ENCODE data around the gene CROCC2.

Gene CROCC2

DNA sequence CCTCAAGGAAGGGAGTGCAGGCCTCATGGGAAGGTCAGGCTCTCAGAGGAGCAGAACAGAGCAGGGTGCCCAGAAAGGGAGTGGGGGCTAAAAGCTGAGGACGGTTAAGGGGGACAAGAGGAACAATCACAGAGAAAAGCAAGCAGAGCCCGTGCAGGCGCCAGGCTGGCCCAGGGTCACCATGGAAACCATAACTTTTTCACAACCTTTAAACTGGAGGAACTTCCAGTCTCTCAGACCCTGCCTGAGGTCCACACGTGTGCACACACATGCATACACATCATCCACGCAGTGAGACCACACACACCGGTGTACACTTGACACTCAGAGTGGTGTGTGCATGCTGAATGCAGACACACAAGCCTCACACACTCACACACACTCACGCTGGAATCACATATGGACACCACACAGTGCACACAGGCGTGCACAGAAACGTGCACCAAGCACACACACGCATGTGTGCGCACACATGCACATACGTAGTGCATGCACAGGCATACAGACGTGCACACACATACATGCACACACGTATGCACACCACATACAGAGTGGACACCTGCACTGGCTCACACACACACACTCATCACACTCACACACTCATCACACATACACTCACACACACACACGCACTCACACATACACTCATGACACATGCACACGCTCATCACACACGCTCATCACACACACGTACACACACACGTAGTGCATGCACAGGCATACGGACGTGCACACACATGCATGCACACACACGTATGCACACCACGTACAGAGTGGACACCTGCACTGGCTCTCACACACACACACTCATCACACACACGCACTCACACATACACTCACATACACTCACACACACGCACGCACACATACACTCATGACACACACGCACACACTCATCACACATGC, 55.1 kb downstream of the CROCC2 start:
- TF ChIP-seq CTCF (IDR thresholded peaks at IDR 0.05; ENCODE audit: insufficient read depth, low read depth, low read length, missing control alignments), result no peak

DNA sequence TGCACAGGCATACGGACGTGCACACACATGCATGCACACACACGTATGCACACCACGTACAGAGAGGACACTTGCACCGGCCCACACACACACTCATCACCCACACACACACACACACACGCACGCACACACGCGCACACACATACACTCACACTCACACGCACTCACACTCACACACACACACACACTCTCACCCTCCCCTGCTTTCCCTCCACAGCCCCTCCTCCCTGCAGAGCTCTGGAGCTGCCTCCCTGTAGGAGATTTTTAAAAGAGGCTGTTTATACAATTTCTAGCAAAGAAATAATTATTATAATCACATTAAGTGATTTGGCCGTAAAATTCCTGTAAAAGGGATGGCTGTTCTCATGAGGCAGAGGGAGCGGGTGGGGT, 55.8 kb downstream of the CROCC2 start:
- TF ChIP-seq CTCF (IDR thresholded peaks at IDR 0.05; ENCODE audit: insufficient read depth, low read depth, low read length, missing control alignments), result no peak
- no peak overlapping the region for H3K4me3 ChIP-seq (ENCODE audit: low read depth, low read length)
- no peak for DNase-seq (ENCODE audit: low read depth)

More for the DNA sequence above, 55.1 kb downstream of the CROCC2 start:
- H3K4me3 ChIP-seq (ENCODE audit: low read depth, low read length), result no peak overlapping the region
- no peak for DNase-seq (ENCODE audit: low read depth)

DNA sequence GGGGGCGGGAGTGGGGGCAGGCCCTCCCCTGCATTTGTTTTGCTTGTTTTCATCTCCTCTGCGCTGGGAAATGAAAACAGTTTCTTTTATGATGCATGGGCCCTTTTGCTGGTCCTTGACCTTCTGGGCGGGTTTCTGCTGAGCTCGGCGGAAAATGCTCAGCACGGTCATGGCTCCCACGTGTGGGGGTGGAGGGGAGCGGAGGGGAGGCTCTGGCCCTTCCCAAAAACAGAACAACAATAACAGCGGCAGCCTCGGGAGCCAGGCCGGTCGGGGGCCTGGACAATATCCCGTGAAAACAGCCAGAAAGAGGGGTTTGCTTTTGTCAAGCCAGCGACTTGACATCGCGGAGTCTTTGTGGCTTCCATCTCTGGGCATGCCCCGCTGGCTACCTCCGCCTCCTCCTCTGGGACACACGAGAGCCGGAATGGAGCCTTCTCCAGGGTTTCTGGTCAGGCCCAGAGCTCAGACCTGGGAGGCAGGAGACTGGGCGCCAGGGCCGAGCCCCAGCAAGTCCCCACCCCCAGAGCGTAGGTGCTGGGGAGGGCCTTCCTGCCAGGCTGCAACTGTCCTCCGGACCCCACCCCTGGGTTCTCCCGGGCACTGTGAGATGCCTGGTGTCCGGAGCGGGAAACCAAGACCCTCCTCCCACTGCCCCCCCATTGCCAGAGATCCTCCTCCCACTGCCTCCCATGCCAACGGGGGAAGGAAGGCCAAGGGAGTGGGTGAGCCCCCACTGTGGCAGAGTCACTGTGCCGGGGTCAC, 56.3 kb downstream of the CROCC2 start:
- no peak for DNase-seq (ENCODE audit: low read depth)
- no peak for TF ChIP-seq CTCF (IDR thresholded peaks at IDR 0.05; ENCODE audit: insufficient read depth, low read depth, low read length, missing control alignments)
- H3K4me3 ChIP-seq (ENCODE audit: low read depth, low read length), result no peak overlapping the region

DNA sequence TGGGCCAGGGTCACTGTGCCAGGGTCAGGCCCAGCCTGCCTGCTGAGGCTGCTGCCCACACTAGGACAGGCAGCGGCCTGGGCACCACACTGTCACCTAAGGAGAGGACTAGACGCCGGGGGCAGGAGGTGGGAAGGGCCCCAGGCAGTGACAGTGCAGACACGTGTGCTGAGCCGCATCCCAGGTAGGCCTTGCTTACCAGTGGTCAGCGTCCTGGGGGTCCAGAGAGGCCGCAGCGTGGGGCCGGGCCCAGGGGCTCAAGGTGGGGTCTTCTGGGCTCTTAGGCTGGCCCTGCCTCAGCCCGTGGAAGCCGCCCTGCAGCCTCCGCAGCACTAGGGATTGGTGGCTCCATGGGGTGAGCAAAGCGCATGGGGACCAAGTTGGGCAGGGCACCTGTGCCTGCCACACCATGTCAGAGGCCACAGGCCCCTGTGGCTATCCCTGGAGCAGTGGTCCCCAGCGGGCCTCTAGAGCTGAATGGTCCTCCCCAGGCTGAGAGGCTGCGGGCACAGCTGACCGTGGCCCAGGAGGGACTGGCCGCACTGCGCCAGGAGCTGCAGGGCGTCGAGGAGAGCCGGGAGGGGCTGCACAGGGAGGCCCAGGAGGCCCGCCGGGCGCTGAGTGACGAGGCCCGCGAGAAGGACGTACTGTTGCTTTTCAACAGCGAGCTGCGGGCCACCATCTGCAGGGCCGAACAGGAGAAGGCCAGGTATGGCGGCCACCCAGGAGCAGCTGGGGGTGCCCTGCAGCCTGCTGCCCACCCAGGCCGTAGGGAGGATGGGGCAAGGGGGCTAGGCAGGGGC, 57.1 kb downstream of the CROCC2 start:
- no peak for DNase-seq (ENCODE audit: low read depth)

GRCh38 chr2:240963868-240964703, 58.0 kb downstream of the CROCC2 start:
- TF ChIP-seq CTCF (IDR thresholded peaks at IDR 0.05; ENCODE audit: insufficient read depth, low read depth, low read length, missing control alignments), result no peak
- DNase-seq (ENCODE audit: low read depth), result no peak
- H3K4me3 ChIP-seq (ENCODE audit: low read depth, low read length), result no peak overlapping the region

More for the DNA sequence above, 57.1 kb downstream of the CROCC2 start:
- H3K4me3 ChIP-seq (ENCODE audit: low read depth, low read length), result no peak overlapping the region
- TF ChIP-seq CTCF (IDR thresholded peaks at IDR 0.05; ENCODE audit: insufficient read depth, low read depth, low read length, missing control alignments), result no peak

Measured in GM12865 (cell line).